GM19240 (cell line): ENCODE results near the gene CDRT15L2.
"Not testable (repeated sequence)": the region's sequence is repeated elsewhere in the genome, so short reads cannot be mapped to it uniquely, and the experiment has no call there.

Source experiments
- DNase-seq: peaks from one replicate; pipeline ENCODE4 v3.0.0; 2011; ENCODE audit warnings: low spot score; ENCODE audit not compliant: insufficient read length

The CDRT15L2 gene

GRCh38 chr17:20573216-20573615, 6.3 kb upstream of the CDRT15L2 start:
- not testable (repeated sequence) for DNase-seq

GRCh38 chr17:20575071-20575470, 4.5 kb upstream of the CDRT15L2 start:
- DNase-seq, result not testable (repeated sequence)

- not testable (repeated sequence) for DNase-seq
Measured at GRCh38 chr17:20583891-20584577, 4.5 kb downstream of the CDRT15L2 start.

GRCh38 chr17:20588744-20589453, 9.4 kb downstream of the CDRT15L2 start:
- not testable (repeated sequence) for DNase-seq

GRCh38 chr17:20589454-20589810, 9.9 kb downstream of the CDRT15L2 start:
- not testable (repeated sequence) for DNase-seq

- not testable (repeated sequence) for DNase-seq
Measured at GRCh38 chr17:20591040-20591439, 11.5 kb downstream of the CDRT15L2 start.

- not testable (repeated sequence) for DNase-seq
Measured at GRCh38 chr17:20605568-20605967, 26.0 kb downstream of the CDRT15L2 start.

- not testable (repeated sequence) for DNase-seq
Measured at GRCh38 chr17:20609490-20609889, 30.0 kb downstream of the CDRT15L2 start.

GRCh38 chr17:20611309-20611708, 31.8 kb downstream of the CDRT15L2 start:
- DNase-seq, result no peak

GRCh38 chr17:20612635-20613034, 33.1 kb downstream of the CDRT15L2 start:
- DNase-seq, result no peak

- no peak for DNase-seq
Measured at GRCh38 chr17:20613248-20613647, 33.7 kb downstream of the CDRT15L2 start.

- DNase-seq, result no peak
Measured at GRCh38 chr17:20613905-20614304, 34.4 kb downstream of the CDRT15L2 start.

GRCh38 chr17:20615461-20615860, 35.9 kb downstream of the CDRT15L2 start:
- DNase-seq, result not testable (repeated sequence)
